K562 (cell line): ENCODE results near the gene PATJ. TPM values are rescaled to one million over a fixed set of nuclear protein-coding genes. Genes with fewer than 3 reads are reported as not detected.

Source experiments
- HLTF ChIP-seq: fragments of 450-650 bp; IDR thresholded peaks from 2 replicates; pipeline ENCODE4 v1.6.1; 2016
- NCOR1 ChIP-seq: fragments of 450-650 bp; IDR thresholded peaks from 2 replicates; pipeline ENCODE4 v1.6.1; 2016; ENCODE audit warnings: mild to moderate bottlenecking, moderate library complexity
- NEUROD1 ChIP-seq: fragments of 150-350 bp; IDR thresholded peaks from 2 replicates; pipeline ENCODE4 v1.6.1; 2014; ENCODE audit warnings: borderline replicate concordance, low read length, low read depth; ENCODE audit not compliant: partially characterized antibody
- SAP30 ChIP-seq: fragments of 200-600 bp; sonication (generic); IDR thresholded peaks from 2 replicates; pipeline ENCODE4 v1.6.1; 2012; ENCODE audit warnings: borderline replicate concordance, low read depth, mild to moderate bottlenecking, moderate library complexity, low read length, control low read depth, inconsistent platforms; ENCODE audit not compliant: insufficient read depth, poor library complexity, severe bottlenecking
- polyA plus RNA-seq, 8 experiments: library from polyadenylated mRNA; depleted of rRNA in 4 of 8; stranded (reverse) in 5 of 8; unstranded in 3 of 8; fragments of >200 nt; fragmentation: Nextera tagmentation in 2 of 8; fragmentation: Illumina TruSeq in 1 of 8; extraction: Ambion mirVana in 2 of 8; extraction: Trizol in 1 of 8; gene quantifications; 2 replicates each; pipeline versions ENCODE4 v1.2.1 to v1.2.3, GENCODE V29; 2011 to 2014; ENCODE audit warnings: inconsistent platforms in 1 of 8, missing spikeins in 1 of 8
- total RNA-seq, 7 experiments: library from RNA; depleted of rRNA in 6 of 7; stranded (reverse); fragments of >200 nt in 6 of 7; fragmentation: Illumina TruSeq in 2 of 7; extraction: Trizol in 2 of 7; gene quantifications; 2 replicates each; pipeline versions ENCODE4 v1.2.1 to v1.2.3, GENCODE V29; 2011 to 2021; ENCODE audit warnings: low replicate concordance in 1 of 7
- TF ChIP-seq, protein P1 (sequence below), 2 experiments: fragments of 450-650 bp; IDR thresholded peaks; 2 replicates each; pipeline ENCODE4 v1.6.1; 2016; ENCODE audit warnings: mild to moderate bottlenecking in 2 of 2, borderline replicate concordance in 1 of 2, low read depth in 1 of 2, moderate library complexity in 1 of 2

The PATJ gene
- total and polyA plus RNA-seq, 9 of the 15 experiments (the other 6 are each of a cell fraction or from before 2014, with no cell fraction given) = 0.22 TPM; not detected in 8

DNA sequence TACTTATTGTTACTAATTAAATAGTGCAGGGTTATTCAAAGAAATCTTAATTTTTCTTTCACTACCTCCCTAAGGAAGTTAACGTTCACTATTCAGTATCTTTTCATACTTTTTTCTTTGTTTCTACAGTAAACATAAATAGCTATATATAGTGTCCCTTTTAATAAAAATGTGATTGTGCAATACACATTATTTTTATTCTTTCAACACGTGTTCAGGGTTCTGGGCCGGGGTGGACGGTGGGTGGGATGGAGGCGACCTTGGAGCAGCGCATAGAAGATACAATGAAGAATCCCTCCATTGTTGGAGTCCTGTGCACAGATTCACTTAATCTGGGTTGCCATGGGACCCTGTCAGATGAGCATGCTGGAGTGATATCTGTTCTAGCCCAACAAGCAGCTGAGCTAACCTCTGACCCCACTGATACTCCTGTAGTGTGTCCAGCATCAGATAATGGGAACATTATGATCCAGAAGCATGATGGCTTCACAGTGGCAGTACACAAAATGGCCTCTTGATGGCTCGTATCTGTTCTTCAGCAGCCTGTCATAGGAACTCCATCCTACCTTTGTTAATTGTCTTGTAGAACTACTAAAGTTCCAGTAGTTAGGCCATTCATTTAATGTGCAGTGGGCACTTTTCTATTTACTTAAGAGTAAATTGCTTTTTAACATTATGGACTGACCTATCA is 296.5 kb downstream of the PATJ start (continued):
- TF ChIP-seq, protein P1, sequence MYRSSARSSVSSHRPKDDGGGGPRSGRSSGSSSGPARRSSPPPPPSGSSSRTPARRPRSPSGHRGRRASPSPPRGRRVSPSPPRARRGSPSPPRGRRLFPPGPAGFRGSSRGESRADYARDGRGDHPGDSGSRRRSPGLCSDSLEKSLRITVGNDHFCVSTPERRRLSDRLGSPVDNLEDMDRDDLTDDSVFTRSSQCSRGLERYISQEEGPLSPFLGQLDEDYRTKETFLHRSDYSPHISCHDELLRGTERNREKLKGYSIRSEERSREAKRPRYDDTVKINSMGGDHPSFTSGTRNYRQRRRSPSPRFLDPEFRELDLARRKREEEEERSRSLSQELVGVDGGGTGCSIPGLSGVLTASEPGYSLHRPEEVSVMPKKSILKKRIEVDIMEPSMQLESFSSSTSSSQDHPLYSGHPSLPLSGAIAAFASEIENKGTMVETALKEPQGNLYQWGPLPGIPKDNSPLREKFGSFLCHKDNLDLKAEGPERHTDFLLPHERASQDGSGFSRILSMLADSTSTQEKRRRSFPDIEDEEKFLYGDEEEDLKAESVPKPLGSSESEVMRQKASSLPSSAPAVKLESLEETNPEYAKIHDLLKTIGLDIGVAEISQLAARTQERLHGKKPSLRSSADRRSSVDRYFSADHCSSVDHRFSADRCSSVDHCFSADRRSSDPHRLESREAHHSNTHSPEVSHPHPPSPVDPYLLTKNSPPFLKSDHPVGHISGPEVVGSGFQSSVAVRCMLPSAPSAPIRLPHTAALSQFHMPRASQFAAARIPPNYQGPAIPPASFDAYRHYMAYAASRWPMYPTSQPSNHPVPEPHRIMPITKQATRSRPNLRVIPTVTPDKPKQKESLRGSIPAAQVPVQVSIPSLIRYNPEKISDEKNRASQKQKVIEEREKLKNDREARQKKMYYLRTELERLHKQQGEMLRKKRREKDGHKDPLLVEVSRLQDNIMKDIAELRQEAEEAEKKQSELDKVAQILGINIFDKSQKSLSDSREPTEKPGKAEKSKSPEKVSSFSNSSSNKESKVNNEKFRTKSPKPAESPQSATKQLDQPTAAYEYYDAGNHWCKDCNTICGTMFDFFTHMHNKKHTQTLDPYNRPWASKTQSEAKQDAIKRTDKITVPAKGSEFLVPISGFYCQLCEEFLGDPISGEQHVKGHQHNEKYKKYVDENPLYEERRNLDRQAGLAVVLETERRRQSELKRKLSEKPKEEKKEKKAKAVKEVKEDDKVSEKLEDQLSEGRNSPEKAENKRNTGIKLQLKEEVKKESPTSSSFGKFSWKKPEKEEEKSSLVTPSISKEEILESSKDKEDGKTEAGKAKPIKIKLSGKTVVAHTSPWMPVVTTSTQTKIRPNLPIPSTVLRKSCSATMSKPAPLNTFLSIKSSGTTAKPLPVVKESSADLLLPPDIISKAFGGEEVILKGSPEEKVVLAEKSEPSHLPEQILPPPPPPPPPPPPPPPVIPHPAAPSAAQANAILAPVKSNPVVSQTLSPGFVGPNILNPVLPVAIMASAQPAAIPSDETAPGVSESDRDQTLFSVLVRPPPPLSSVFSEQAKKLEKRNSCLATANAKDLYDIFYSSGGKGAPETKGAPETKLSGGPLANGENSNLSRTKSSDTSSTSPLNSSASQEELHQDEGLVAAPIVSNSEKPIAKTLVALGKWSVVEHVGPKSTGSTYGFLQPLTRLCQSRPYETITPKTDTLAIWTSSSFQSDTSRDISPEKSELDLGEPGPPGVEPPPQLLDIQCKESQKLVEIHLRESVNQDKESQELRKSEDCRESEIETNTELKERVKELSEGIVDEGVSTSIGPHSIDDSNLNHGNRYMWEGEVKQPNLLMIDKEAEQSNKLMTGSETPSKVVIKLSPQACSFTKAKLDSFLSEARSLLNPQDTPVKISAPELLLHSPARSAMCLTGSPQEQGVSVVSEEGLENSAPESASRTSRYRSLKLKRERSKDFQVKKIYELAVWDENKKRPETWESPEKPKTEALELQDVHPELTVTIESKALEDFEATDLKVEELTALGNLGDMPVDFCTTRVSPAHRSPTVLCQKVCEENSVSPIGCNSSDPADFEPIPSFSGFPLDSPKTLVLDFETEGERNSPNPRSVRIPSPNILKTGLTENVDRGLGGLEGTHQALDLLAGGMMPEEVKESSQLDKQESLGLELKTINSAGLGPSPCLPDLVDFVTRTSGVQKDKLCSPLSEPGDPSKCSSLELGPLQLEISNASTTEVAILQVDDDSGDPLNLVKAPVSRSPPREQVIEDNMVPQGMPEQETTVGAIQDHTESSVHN (IDR thresholded peaks at IDR 0.05; ENCODE audit: borderline replicate concordance in 1 of 2, low read depth in 1 of 2) = no peak
- no peak for TF ChIP-seq NEUROD1
- no peak for TF ChIP-seq NCOR1
- no peak for TF ChIP-seq SAP30
- no peak for TF ChIP-seq HLTF
